Psoas muscle (tissue), 8 donors: ENCODE measurements around the gene EID2B. TPM values are rescaled to one million over a fixed set of nuclear protein-coding genes. Genes with fewer than 3 reads are reported as not detected.
A peak's percentile ranks its signal among the peaks of the same experiment; 100 is the strongest.

Experiments
- ATAC-seq, 4 donors: fragments of 200-7000 bp; cut with Tn5 transposase; one replicate each; pipeline ENCODE4 v1.9.1; 2020; ENCODE audit warnings: moderate library complexity in 3 of 4, mild to moderate bottlenecking in 2 of 4
- DNase-seq, 2 donors: peaks; one replicate each; pipeline ENCODE4 v3.0.0-alpha.2; 2020
- H3K27ac ChIP-seq: fragments of 200-600 bp; one replicate; pipeline ENCODE4 v1.8.0; 2022
- H3K27me3 ChIP-seq, 3 donors: fragments of 200-600 bp in 1 of 3; one replicate each; pipeline versions ENCODE4 v1.6.1 to v1.8.0; 2013 to 2022; ENCODE audit warnings: low read length in 2 of 3, mild to moderate bottlenecking in 2 of 3, moderate library complexity in 1 of 3; ENCODE audit not compliant: insufficient read depth in 3 of 3
- H3K36me3 ChIP-seq, 2 donors: fragments of 200-600 bp in 1 of 2; one replicate each; pipeline versions ENCODE4 v1.6.1 to v1.8.0; 2013 to 2022; ENCODE audit warnings: low read depth in 1 of 2, mild to moderate bottlenecking in 1 of 2, moderate library complexity in 1 of 2; ENCODE audit not compliant: insufficient read depth in 1 of 2
- H3K4me1 ChIP-seq: fragments of 200-600 bp; one replicate; pipeline ENCODE4 v1.8.0; 2022
- H3K4me3 ChIP-seq: fragments of 200-600 bp; one replicate; pipeline ENCODE4 v1.8.0; 2022; ENCODE audit warnings: mild to moderate bottlenecking
- H3K9me3 ChIP-seq: fragments of 200-600 bp; one replicate; pipeline ENCODE4 v1.8.0; 2022
- WGBS, 3 donors: extraction: QIAGEN DNeasy Blood & Tissue Kit; methylation state at CpG; one replicate each; pipeline versions ENCODE4 v1.1.6 to v1.1.7; 2013; 5-methylcytosine and 5-hydroxymethylcytosine counted together
- intact Hi-C, 2 donors: fragments of 100-400 bp; cut with DNase I; formaldehyde crosslinking; loops; one replicate each; pipeline versions ENCODE4 v1.11.0 to v1.14.2; 2022
- polyA plus RNA-seq, 3 donors: library from polyadenylated mRNA; stranded (reverse); fragments of 200-250 nt; gene quantifications; one replicate each; pipeline ENCODE4 v1.2.3, GENCODE V29; 2013
- total RNA-seq, 4 donors: library from RNA; stranded (reverse); fragmentation: NEBNext Ultra II Directional in 2 of 4; extraction: Animal tissue kit (Norgen Biotek cat#: 25700) in 2 of 4; gene quantifications; one replicate each; pipeline versions ENCODE4 v1.2.1 to v1.2.4, GENCODE V29; 2021 to 2023
- TF ChIP-seq, protein P1 (sequence below): fragments of 200-600 bp; IDR thresholded peaks from one replicate; pipeline ENCODE4 v1.8.0; 2022; ENCODE audit warnings: antibody characterized with exemption
- donor health status: healthy with polysubstance abuse.
- donor health status: DM: no; HTN: no; CAD: no; lungs with moderate emphysema.
- donor health status: Bipolar disorder and iron deficiency.
- donor health status: healthy.
- donor health status: DM: yes; HTN: yes; CAD: no.
- donor health status: DM: no; HTN: no; CAD: no.
- donor health status: DM: no; HTN: no; CAD: no.
- donor health status: DM: yes; HTN: yes; CAD: no.

Gene EID2B
- total and polyA plus RNA-seq, 7 donors = 0.71 to 9.0 (median 1.7) TPM

DNA sequence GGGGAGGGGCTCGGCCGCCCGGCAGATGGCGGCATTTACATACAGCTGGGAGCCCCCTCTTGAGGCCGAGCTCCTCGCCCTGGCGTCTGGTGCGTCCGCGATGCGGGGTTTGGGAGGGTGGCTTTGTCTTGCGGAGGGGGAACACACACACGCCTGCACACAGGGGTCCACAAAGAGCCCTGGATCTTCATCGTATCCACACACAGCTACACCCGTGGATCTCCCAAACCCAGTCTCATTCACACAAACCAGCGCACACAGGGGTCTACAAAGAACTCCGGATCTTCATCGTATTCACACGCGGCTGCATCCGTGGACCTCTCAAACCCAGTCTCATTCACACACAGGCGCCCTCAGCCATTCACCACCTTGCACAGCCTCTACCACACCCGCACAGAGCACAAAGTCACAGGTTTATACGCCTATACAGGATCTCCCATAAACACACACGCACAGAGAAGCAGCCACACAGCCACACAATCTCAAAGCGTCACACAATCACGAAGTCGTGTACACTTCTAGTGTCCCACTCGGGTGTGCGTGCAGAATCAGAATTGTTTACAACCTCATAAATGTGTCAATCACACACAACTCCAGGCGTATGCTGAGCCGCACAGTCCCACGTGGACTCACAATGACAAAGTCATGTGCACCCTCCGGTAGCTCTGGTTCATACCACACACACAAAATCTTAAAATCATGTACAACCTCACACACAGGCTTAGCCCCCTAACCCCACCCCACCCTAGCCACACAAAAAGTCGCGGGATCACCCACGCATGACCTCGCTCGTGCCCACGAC is 34.5 kb downstream of the EID2B start:
- H3K27me3 ChIP-seq = peaks cover 0 to 67% (median 24%) of the 10 kb centered on the region in 3 donors
- DNase-seq (no peak), ATAC-seq (peak; percentile 45 to 77 (median 70))
- no peaks in the 10 kb centered on the region for H3K36me3 ChIP-seq
- 1 to 2% (median 1%) methylated on average over 36 to 40 of the region's 40 CpGs for WGBS, 3 donors
- peaks cover 18% of the 10 kb centered on the region for H3K4me1 ChIP-seq
- H3K27ac ChIP-seq = no peak overlapping the region
- intact Hi-C loops = loop anchor here in 1 of 2 donors (5.0 kb wide), 1 partner anchor 34 kb away; the partner anchor contains the start of gene EID2B
- TF ChIP-seq, protein P1, sequence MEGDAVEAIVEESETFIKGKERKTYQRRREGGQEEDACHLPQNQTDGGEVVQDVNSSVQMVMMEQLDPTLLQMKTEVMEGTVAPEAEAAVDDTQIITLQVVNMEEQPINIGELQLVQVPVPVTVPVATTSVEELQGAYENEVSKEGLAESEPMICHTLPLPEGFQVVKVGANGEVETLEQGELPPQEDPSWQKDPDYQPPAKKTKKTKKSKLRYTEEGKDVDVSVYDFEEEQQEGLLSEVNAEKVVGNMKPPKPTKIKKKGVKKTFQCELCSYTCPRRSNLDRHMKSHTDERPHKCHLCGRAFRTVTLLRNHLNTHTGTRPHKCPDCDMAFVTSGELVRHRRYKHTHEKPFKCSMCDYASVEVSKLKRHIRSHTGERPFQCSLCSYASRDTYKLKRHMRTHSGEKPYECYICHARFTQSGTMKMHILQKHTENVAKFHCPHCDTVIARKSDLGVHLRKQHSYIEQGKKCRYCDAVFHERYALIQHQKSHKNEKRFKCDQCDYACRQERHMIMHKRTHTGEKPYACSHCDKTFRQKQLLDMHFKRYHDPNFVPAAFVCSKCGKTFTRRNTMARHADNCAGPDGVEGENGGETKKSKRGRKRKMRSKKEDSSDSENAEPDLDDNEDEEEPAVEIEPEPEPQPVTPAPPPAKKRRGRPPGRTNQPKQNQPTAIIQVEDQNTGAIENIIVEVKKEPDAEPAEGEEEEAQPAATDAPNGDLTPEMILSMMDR = peak; percentile 49
- peak overlapping the region; percentile 34 for H3K4me3 ChIP-seq
- no peaks in the 10 kb centered on the region for H3K9me3 ChIP-seq

- WGBS, 3 donors = 0 to 3% (median 0%) methylated on average over 7 of the region's 7 CpGs
- intact Hi-C loops = loop anchor here in 1 of 2 donors (5.0 kb wide), 1 partner anchor 35 kb away; the partner anchor contains the start of gene EID2B
- no peaks in the 10 kb centered on the region for H3K36me3 ChIP-seq
- H3K4me1 ChIP-seq = peaks cover 18% of the 10 kb centered on the region
- peaks cover 0 to 61% (median 23%) of the 10 kb centered on the region in 3 donors for H3K27me3 ChIP-seq
- no peaks in the 10 kb centered on the region for H3K9me3 ChIP-seq
- peak overlapping the region; percentile 34 for H3K4me3 ChIP-seq
- DNase-seq (no peak), ATAC-seq (peak in 1 of 4 donors; percentile 20)
- TF ChIP-seq, protein P1 = no peak
- H3K27ac ChIP-seq = no peak overlapping the region
Observed at GRCh38 chr19:39497701-39497995, 35.0 kb downstream of the EID2B start.

- WGBS, 3 donors = 56 to 59% (median 57%) methylated on average over 5 of the region's 5 CpGs
- no peak overlapping the region for H3K27ac ChIP-seq
- peaks cover 4 to 13% of the 10 kb centered on the region in 2 donors for H3K36me3 ChIP-seq
- no peak for DNase-seq
- no peaks in the 10 kb centered on the region for H3K9me3 ChIP-seq
- intact Hi-C loops = loop anchor here in 1 of 2 donors (5.0 kb wide), 1 partner anchor 36 kb away; the partner anchor contains the start of gene EID2B
- H3K4me3 ChIP-seq = no peak overlapping the region
- TF ChIP-seq, protein P1 = no peak
- ATAC-seq = no peak
- H3K27me3 ChIP-seq = peaks cover 0 to 51% (median 16%) of the 10 kb centered on the region in 3 donors
- H3K4me1 ChIP-seq = peaks cover 18% of the 10 kb centered on the region
Observed at GRCh38 chr19:39496063-39496462, 36.6 kb downstream of the EID2B start.

DNA sequence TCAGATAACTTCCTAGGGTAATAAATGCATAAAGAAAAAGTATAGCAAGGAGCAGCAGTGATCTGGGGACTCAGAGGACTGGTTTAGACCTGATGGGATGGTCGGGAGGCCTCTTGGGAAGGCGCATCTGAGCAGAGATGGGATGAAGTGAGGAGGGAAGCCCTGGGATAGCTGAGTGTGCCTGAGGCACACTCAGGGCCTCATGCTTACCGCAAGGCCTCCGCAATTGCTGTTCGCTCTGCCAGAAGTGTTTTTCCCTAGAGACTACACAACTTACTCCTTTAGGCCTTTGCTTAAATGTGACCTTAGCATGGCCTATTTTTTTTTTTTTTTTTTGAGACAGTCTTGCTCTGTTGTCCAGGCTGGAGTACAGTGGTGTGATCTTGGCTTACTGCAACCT is 38.0 kb downstream of the EID2B start:
- Histone ChIP-seq H3K27ac (no peak overlapping the region), H3K27me3 (peaks cover 0 to 38% (median 12%) of the 10 kb centered on the region in 3 donors), H3K36me3 (peaks cover 7 to 27% of the 10 kb centered on the region in 2 donors), H3K4me1 (peaks cover 18% of the 10 kb centered on the region), H3K4me3 (no peak overlapping the region), H3K9me3 (no peaks in the 10 kb centered on the region)
- WGBS, 3 donors = 73 to 76% (median 75%) methylated on average over 5 of the region's 5 CpGs
- TF ChIP-seq, protein P1 = no peak
- no peak for ATAC-seq
- DNase-seq = no peak
- intact Hi-C loops = loop anchor here in 1 of 2 donors (5.0 kb wide), 1 partner anchor 38 kb away; the partner anchor contains the start of gene EID2B
